IPS DF 19.7 (cell line): Measurements from ENCODE around the gene UGT1A3.

Source experiments
- DNase-seq: peaks from one replicate; pipeline ENCODE4 v3.0.0-alpha.2; 2013; ENCODE audit warnings: low read depth, low spot score

UGT1A3 gene

DNA sequence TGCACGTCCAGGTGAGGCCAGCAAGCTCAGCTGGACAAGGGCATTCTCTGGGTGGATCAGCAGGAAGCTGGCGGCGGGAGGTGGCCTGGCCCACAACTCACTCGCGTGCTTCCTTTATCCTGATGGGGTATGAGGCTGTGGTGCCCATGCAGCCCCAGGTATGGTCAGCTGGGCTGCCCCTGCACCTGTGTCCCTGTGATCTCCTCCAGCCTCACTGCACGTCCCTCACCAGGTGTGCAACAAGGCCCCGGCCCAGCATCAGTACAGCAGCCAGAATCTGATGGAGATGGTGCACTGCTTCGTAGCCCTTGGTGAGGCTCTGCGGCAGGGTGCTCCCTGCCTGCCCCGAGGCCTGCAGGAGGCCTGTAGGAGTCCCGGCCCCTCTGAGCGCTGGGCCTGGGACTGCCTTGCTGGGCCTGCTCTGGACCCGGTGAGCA lies 66.9 kb downstream of the UGT1A3 start:
- DNase-seq: no peak

DNA sequence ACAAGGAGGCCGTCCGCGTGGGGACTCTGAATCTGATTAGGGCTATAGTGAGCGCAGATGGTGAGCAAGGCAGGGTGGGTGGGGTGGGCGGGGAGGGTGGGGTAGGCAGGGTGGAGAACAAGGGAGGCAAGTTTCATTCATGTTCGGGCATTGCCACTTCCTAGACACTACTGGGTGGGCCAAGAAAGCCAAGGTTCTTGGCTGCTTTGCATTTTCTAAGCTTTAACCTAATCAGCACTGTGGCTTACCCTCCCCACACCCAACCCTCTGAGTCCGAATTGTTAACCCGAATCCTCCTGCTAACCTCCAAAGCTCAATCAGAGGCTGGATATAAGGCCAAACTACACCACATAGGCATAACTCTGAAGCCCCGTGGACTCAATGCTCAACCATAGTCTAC lies 67.4 kb downstream of the UGT1A3 start:
- no peak for DNase-seq

DNA sequence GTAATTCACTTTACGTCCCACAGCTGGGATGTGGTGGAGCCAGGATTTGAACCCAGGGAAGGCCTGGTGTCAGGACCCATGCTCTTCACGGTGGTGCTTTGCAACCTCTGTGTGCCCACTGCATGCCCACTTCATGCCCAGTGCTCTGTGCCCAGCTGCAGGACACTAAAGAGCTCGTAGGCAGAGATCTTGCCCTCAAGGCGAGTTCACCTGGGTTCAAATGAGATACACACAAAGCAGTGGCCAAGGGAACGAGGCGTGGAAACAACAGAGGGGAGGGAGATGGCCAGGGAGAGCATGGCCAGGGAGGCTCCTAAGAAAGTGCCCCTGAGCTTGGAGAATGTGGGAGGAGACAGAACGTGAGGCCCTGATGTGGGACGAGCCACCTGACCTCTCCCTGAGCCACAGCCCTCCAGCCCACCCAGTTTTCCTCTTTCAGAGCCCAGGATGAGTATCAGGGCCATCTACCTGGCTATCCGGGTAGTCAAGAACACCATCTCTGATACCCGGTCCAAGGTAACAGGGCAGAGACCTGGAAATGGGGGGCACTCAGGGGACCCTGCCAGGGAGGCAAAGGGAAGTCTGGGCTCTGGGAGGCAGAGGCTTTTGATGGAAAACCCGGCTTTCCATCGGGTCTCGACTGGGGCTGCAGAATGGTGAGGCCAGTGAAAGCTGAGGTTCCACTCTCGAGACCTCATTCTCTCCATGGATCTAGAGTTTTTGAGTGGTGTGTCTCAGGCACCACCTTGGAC lies 69.7 kb downstream of the UGT1A3 start:
- DNase-seq: no peak

DNA sequence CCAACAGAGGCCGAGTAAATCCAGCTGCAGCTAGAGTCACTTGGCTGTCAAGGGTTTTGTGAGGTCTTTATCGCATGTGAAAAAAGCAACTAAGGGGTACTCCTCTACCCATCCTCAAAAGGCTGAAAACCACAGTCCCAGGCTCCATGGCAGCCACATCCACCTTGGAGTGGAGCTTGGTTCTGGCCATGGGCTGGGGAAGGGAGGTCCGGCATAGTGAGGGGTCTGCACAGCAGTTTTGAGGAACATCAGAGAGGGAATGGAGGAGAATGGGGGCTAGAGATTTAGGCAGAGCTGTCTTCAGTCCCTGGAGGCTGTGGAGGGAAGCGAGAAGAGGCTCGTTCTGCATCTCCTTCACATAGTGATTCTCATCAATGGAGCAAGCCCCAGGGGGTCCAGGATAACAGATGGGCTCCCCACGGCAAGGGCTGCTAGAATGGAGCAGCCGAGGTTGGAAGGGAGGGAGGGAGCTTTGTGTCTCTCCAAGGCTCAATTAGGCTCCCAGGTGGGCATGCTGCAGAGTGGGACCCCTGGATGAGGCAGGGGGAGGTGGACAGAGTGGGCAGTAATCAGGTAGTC lies 70.3 kb downstream of the UGT1A3 start:
- no peak for DNase-seq

DNA sequence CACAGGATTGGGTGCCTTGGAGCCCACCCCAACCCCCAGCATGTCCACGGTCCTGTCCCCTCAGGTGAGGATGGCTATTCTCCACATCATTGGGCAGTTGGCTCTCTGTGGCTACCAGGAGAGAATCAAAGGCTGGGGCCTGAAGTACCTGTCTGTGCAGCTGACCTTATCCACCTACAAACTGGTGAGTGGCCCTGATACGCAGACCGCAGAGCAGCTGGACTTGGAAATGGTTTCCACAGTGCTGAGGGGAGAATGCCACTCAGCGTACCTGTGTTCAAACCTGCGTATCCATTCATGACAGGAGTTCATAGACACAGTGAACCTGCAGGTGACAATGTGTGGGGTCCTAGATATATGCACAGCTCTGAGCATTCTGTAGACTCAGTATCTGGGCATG lies 70.9 kb downstream of the UGT1A3 start:
- no peak for DNase-seq

DNA sequence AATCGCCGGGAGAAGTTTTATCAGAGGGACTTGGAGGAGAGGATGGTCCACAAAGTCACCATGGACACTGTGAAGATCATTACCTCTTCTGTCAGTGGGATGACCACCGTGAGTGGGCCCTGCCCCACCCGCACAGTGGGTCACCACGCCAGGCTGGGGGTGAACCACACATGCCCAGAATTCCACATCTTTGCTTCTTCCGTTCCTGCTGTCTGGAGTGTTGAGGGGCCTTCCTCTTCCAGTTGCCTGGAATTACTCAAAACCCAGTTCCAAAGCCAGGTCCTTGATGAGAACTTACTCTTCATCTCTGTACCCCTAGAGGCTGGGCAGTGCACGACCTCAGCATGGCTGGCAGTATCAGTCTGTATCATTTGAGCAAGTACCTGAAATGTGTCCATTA lies 71.4 kb downstream of the UGT1A3 start:
- DNase-seq: no peak

DNA sequence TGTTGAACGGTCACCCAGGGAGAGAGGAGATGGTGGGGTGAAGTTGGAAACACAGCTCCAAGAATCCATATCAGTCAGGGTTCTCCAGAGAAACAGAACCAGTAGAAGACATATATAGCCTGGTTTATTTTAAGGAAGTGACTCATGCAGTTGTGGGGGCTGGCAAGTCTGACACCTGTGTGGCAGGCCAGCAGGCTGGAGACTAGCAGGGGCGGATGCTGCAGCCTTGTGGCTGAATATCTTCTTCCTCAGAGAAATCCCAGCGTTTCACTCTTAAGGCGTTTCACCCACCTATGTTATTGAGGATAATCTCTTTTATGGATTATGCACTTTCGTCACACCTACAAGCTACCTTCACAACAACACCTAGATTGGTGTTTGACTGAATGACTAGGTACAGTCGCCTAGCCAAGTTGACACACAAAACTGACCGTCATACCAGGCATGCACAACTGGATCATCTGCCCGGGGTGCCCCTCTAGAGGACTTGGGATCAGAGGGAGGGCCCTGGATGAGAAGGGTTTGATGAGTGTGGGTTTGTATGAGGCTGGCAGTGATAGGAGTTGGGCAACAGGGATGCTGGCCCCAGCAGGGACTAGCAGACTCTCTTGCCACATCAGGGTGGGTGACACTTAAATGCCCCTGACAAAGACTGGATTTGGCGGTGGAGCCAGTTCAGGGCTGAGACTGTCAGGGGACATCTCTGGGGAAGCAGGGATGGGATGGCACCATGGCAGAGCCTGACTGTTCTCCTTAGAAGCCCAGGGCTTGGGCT lies 72.7 kb downstream of the UGT1A3 start:
- DNase-seq: no peak

DNA sequence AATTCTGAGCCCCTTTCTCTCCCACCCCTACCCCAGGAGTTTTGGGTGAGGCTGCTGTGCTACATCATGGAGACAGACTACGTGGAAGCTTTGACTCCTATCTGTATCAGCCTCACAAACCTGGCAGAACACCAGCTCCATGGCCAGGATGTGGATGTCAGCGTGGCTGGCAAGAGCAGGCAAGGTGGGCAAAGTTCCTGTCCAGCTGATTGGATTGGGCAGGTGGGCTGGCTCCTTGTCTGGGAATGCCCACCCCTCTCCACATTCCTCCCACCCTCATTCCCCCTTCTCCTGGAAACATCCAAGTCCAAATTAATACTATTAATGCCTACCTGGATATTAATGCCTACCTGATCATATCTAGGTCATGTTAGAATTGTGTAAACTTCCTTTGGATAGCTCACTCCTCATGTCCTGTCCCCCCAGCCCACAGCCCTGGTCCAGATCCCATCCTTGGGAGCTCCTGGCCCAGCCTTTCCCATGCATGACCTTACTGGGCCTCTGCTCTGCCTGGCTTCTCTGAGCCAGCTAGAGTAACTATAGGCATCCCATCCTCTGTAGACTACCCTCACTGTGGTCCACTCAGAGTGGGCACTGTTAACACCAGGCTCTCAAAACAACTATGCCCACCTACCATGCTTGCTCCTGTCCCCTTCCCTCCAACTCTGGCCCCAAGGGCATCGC lies 73.4 kb downstream of the UGT1A3 start:
- no peak for DNase-seq

DNA sequence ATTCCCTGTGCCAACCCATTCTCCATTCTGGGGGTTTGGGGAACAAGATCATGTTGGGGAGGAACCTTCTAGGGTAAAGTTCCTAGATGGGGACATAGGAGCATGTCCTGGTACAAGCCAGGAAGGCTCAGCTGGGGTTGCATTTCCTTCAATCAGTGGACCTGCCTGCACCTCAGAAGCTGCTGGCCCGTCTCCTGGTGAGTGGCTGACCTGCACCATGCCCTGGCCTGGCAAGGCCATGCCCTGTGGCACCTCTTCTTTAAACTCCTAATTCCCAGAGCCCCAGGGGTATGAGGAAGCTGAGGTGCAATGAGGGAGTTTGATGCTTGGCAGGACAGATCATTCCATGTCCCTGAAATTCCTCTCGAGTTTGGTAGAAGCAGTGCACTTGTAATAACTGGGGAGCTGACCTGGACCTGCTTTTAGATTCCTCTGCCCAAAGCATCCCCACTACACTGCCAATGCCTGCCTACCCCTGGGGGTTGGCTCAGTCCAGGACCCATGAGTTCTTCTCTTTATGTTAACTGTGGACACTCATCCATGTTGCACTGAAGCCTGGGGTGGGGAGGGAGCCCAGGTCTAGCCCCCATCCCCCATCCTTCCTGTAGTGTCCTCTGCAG lies 74.6 kb downstream of the UGT1A3 start:
- no peak for DNase-seq

DNA sequence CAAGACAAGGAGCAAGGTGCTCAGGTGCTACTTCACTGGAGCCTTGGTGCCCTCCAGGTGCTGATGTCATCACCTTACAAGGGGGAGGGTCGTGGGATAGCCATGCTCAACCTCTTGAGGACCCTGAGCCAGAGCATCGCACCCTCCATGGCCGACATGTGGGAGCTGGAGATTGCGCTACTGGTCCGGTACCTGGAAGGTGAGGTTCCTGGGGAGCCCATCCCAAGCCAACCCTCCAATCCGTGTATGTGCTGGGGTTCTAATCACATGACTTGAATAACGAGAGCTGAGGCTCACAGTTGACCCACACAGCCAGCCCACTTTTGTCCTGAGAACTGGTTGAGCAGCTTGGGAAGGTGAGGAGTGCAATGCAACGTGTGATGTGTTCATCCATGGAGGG lies 75.2 kb downstream of the UGT1A3 start:
- DNase-seq: no peak

DNA sequence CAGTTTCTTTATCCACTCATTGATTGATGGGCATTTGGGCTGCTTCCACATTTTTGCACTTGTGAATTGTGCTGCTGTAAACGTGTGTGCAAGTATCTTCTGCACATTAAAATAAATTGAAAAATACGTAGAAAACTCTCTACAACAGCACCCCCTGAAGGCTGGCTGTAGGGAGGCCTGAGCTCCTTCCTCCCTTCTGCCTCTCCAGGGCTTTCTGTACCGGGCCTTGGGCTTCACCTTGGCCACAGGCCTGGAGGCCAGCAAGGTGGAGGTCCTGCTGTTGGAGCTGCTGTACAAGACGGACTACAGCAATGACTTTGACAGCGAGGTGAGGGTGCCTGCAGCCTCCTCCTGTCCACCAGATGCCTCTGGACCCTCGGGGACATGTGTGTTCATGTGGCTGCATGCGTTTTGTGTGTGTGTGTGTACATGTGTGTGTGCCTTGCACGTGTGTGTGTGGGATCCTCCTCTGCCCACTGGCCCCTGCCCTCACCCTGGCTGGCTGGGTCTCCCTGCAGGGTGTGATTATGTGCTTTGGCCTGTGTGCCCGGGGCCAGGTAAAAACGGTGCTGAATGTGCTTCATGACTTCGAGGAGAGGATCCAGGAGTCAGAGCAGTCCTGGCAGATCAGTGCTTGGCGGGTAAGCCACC lies 78.5 kb downstream of the UGT1A3 start:
- no peak for DNase-seq

DNA sequence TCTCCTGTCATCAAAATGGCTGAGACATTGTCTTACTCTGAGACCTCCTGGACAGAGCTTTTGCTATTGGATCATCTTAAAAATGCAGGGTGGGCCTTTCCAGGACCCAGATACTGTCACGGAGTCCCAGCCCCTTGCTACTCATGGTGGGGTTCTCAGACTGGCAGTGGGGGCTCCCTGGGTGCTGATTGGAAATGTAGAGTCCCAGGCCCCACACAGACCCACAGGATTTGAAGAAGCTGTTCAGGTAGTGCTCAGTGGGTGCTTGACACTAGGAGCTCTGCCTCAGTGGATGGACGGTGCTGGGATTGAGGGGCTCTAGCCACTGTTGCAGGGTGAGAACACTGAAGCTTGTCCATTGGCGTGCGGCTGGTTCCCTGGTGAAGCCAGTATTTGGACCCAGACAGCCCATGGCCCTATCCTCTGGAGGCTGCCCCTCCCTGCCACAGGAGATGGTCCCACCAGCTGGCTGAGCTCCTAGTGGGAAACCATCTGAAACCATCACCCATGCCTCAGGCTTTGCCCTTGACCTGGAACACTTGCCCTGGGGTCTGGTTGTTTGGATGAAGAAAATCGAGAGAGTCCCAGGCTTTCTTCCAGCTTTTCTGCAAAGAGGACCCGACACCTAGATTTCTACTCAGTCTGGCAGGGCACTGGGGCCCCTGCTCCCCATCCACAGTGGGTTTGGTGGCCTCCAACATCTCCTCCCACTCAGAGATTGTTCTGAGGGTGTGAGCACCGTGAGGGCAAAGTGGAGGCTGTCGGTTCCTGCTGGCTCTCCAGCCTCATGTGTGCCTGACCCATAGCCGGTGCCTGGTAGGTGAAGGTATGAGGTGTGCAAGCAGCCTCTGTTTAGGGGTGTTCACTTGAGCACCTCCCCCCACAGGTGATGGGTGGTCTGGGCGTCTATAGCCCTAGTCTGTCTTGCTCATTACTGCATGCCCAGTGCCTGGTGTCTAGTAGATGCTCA lies 79.4 kb downstream of the UGT1A3 start:
- no peak for DNase-seq

DNA sequence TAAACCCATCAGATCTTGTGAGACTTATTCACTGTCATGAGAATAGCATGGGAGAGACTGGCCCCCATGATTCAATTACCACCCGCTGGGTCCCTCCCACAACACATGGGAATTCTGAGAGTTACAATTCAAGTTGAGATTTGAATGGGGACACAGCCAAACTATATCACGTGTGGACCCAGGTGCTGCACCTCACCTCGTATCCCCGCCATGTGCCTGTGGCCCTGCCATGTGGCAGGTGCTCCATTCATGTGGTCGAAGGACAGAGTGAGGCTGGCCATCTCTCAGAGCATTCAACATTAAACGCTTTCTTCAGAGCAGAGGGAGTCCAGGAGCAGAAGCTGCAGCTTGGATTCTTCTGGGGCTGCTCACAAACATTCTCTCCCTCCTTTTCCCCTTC lies 81.5 kb downstream of the UGT1A3 start:
- DNase-seq: no peak

DNA sequence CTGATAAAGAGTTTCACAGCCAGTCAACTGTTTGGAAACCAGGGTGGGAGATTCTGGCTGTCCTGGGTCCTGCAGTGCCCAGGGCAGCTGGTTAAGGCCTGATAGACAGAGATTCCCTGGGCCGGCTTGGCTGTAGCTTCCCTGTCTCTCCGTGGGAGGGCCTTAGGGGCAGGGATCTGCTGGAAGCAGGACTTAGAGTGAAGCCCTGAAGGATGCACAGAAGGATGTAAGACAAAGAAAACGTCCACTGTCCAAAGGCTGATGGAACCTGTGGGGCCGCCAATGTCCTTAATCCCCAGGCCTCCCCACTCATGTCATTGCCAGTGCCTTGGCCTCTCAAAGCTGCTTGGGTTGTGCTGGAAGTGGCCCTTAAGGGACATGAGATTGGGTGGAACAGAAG lies 82.2 kb downstream of the UGT1A3 start:
- no peak for DNase-seq

DNA sequence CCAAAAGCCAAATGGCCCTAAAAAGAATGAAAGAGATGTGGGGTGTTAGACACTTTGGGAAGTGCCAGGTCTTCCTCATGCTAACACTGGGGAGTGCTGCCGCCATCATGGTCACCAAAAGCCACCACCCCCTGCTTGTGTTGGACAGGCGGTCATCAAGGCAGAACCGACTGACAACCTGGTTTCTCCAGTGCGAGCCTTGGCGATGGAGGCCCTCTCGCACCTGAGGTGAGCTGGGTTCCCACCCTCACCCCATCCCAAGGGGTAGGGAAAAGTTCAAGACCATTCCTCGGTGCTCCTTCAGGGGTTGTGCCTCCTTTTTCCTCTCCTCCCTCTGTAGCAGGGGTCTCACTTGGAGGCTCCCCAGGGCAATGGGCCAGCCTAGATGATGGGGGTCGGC lies 82.9 kb downstream of the UGT1A3 start:
- no peak for DNase-seq

DNA sequence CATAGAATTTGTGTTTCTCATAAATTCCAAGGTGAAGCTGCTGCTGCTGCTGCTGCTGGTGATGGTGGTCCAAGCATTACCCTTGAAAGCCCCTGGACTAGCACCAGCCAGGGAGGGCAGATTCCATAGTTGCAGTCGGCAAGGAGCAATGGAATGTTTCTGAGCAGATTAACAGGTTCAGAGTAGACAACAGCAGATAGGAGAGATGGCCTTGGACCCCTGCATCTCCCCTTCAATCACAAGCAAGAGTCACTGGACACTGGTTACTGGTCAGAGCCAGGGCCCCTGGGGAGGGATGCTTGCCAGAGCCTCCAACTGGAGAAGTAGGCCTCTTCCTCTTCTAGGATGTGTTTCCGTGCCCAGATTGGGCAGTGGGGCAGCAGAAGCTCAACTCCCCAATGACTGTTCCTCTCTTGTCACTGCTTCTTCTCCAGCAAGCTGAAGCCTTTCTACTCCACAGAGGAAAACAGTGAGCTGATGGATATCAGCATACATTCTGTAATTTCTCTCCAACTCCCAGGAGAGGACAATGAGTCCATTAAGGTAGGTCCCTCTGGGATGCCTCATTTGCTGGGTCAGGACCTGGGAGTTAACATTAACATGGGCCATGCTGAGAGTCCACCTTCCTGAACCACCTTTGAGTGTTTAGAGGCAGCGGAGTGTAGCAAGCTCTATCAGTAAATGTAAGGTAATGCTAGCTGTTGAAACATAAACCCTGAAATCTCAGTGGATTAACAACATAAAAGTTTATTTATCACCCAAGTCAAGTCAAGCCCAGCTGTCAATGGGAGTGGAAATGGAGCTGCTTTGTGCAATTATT lies 84.6 kb downstream of the UGT1A3 start:
- DNase-seq: no peak

DNA sequence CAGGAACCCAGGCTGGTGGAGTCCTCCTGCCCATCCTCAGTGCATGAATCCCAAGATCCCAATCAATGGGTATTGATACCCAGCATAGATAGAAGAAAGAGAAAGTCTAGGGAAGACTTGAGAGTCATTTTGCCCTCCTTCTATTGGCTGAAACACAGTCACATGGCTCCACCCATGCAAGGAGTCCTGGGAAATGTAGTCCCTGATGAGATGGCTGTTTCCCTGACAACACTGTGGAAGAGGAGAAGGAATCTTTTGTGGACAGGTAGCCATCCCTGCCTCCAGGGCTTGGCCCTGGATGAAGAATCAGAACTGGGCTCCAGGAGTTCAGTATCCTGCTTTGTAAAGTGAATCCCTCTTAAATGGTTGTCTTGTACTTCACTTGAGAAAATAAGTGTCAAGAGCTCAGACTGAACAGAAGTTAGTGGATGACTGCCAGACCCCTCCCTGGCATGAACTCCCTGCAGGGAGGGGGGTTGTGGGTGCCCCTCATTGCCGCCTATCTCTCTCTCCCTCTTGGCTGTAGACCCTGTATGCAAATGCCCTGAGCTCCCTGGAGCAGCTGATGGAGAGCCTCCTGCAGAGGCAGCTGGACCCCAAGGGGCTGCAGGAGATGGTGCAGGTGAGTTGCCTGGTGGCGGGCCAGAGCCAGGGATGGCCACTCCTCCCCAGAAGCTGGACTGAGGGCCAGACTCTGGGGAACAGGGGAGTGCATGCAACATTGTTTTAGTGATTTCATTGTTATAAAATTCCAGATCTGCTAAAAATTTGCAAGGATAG lies 85.4 kb downstream of the UGT1A3 start:
- DNase-seq: no peak

DNA sequence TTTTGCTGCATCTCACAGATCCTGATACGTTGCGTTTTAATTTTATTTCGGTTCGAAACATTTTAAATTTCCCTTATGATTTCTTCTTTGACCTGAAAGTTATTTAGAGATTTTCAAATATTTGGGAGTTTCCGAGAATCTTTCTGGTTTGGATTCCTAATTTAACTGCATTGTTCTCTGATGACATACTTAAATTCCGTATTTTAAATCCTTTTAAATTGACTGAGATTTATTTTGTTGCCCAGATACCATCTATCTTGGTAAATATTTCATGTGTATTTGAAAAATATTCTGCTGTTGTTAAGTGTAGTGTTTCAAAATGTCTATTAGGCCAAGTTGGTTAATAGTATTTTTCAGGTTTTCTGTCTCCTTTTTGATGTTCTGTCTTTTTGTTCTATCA lies 87.0 kb downstream of the UGT1A3 start:
- DNase-seq: no peak

DNA sequence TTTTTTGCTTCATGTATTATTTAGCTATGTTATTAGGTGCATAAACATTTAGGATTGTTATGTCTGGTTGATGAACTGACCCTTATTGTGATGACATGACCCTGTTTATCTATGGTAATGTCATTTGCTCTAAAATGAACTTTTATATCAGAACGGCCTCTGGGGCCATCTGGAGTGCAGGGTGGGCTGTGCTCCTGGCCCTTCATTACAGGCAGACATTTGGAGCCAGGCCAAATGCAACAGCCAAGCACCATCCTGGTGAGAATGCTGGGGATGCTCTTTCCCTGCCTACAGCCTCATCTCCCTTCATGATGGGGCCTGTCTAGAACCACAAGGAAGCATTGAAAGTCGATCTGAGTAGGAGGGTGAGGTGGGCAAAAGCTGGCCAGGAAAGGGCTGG lies 87.5 kb downstream of the UGT1A3 start:
- DNase-seq: no peak
